Stimulated activated CD4-positive, alpha-beta T cell treated with anti-CD3 and anti-CD28 coated beads, TNF-alpha, amount 100 ng/mL, for 1 hour (primary cell): ENCODE data around the gene CCDC7.
"Not testable (repeated sequence)": the region's sequence is repeated elsewhere in the genome, so short reads cannot be mapped to it uniquely, and the experiment has no call there.

ENCODE experiments used
- DNase-seq, 3 donors: peaks; one replicate each; pipeline ENCODE4 v3.0.0-alpha.2; 2020; ENCODE audit warnings: low read depth in 3 of 3, low spot score in 1 of 3

Gene CCDC7

GRCh38 chr10:32865170-32865569 is 419.2 kb downstream of the CCDC7 start:
- DNase-seq = no peak

- no peak for DNase-seq
Measured at GRCh38 chr10:32877915-32878314, 432.0 kb downstream of the CCDC7 start.

GRCh38 chr10:32878646-32879045 is 432.7 kb downstream of the CCDC7 start:
- DNase-seq = no peak

- DNase-seq = no peak
Measured at GRCh38 chr10:32882076-32882475, 436.1 kb downstream of the CCDC7 start.

GRCh38 chr10:32887481-32887880 is 441.5 kb downstream of the CCDC7 start:
- DNase-seq = no peak

GRCh38 chr10:32888161-32888927 is 442.4 kb downstream of the CCDC7 start:
- DNase-seq = no peak

- no peak for DNase-seq
Measured at GRCh38 chr10:32889631-32890212, 443.8 kb downstream of the CCDC7 start.

- DNase-seq = no peak
Measured at GRCh38 chr10:32890444-32890843, 444.5 kb downstream of the CCDC7 start.

GRCh38 chr10:32891261-32891660 is 445.3 kb downstream of the CCDC7 start:
- DNase-seq = no peak

GRCh38 chr10:32893434-32893833 is 447.5 kb downstream of the CCDC7 start:
- DNase-seq = no peak

GRCh38 chr10:32893916-32894664 is 448.1 kb downstream of the CCDC7 start:
- DNase-seq = no peak

- DNase-seq = not testable (repeated sequence)
Measured at GRCh38 chr10:32895200-32895968, 449.4 kb downstream of the CCDC7 start.

GRCh38 chr10:32901815-32902214 is 455.9 kb downstream of the CCDC7 start:
- DNase-seq = no peak

- no peak for DNase-seq
Measured at GRCh38 chr10:32905466-32905865, 459.5 kb downstream of the CCDC7 start.

- no peak for DNase-seq
Measured at GRCh38 chr10:32906595-32906994, 460.7 kb downstream of the CCDC7 start.

- DNase-seq = no peak
Measured at GRCh38 chr10:32909456-32909855, 463.5 kb downstream of the CCDC7 start.

- not testable (repeated sequence) for DNase-seq
Measured at GRCh38 chr10:32909970-32910369, 464.0 kb downstream of the CCDC7 start.

GRCh38 chr10:32911285-32912016 is 465.5 kb downstream of the CCDC7 start:
- no peak for DNase-seq

- DNase-seq = not testable (repeated sequence)
Measured at GRCh38 chr10:32917817-32918216, 471.9 kb downstream of the CCDC7 start.

GRCh38 chr10:32922170-32922569 is 476.2 kb downstream of the CCDC7 start:
- DNase-seq = no peak

GRCh38 chr10:32923134-32923533 is 477.2 kb downstream of the CCDC7 start:
- no peak for DNase-seq
